Measurements from ENCODE around the gene SMIM36.
A peak's percentile ranks its signal among the peaks of the same experiment; 100 is the strongest.

SMIM36 gene

GRCh38 chr17:55420776-55421178 is 90.5 kb downstream of the SMIM36 start:
- no peak for DNase-seq (ENCODE audit: extremely low read depth, low read depth)
- peak overlapping the region; percentile 83 for H3K4me3 ChIP-seq (replicated peaks; ENCODE audit: low read depth, low read length)
- TF ChIP-seq, protein P1, sequence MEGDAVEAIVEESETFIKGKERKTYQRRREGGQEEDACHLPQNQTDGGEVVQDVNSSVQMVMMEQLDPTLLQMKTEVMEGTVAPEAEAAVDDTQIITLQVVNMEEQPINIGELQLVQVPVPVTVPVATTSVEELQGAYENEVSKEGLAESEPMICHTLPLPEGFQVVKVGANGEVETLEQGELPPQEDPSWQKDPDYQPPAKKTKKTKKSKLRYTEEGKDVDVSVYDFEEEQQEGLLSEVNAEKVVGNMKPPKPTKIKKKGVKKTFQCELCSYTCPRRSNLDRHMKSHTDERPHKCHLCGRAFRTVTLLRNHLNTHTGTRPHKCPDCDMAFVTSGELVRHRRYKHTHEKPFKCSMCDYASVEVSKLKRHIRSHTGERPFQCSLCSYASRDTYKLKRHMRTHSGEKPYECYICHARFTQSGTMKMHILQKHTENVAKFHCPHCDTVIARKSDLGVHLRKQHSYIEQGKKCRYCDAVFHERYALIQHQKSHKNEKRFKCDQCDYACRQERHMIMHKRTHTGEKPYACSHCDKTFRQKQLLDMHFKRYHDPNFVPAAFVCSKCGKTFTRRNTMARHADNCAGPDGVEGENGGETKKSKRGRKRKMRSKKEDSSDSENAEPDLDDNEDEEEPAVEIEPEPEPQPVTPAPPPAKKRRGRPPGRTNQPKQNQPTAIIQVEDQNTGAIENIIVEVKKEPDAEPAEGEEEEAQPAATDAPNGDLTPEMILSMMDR (IDR thresholded peaks at IDR 0.05; ENCODE audit: low read depth, low read length, missing control alignments), result no peak

GRCh38 chr17:55420067-55420775 is 91.0 kb downstream of the SMIM36 start:
- TF ChIP-seq, protein P1 (IDR thresholded peaks at IDR 0.05; ENCODE audit: low read depth, low read length, missing control alignments), result no peak
- peak overlapping the region; percentile 83 for H3K4me3 ChIP-seq (replicated peaks; ENCODE audit: low read depth, low read length)
- no peak for DNase-seq (ENCODE audit: extremely low read depth, low read depth)

- TF ChIP-seq, protein P1 (IDR thresholded peaks at IDR 0.05; ENCODE audit: low read depth, low read length, missing control alignments), result no peak
- DNase-seq (ENCODE audit: extremely low read depth, low read depth), result no peak
- H3K4me3 ChIP-seq (replicated peaks; ENCODE audit: low read depth, low read length), result no peak overlapping the region
Measured at GRCh38 chr17:55418369-55419268, 92.6 kb downstream of the SMIM36 start.

DNA sequence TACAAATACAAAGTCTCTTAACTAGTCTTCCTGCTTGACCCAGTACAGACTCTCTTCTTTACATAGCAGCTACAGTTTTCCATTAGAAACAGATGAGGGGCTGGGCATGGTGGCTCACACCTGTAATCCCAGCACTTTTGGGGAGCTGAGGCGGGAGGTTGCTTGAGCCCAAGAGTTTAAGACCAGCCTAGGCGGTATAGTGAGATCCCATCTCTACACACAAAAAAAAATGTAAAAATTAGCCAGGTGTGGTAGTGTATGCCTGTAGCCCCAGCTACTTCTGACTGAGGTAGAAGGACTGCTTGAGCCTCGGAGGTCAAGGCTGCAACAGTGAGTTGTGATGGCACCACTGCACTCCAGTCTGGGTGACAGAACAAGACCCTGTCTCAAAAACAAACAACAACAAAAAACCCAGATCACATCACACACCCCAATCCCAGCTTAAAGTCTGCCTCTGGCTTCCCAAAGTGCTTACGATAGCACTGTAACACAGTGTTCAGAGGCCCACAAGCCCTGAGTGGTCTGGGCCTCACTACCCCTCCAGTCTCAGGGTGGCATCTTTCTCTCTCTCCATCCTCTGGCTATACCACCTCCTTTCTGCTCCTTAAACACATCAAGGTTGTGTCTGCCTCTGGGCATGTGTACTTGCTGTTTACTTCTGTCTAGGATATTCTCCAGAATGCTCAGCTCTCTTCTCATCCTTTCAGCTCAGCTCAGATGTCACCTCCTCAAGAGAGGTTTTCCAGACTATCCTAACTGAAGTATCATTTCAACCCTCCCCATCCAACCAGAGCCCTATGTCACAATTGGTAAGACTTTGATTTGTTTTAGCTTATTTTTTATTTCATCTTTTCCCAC is 93.6 kb downstream of the SMIM36 start:
- TF ChIP-seq, protein P1 (IDR thresholded peaks at IDR 0.05; ENCODE audit: low read depth, low read length, missing control alignments), result no peak
- no peak for DNase-seq (ENCODE audit: extremely low read depth, low read depth)
- H3K4me3 ChIP-seq (replicated peaks; ENCODE audit: low read depth, low read length), result no peak overlapping the region

DNA sequence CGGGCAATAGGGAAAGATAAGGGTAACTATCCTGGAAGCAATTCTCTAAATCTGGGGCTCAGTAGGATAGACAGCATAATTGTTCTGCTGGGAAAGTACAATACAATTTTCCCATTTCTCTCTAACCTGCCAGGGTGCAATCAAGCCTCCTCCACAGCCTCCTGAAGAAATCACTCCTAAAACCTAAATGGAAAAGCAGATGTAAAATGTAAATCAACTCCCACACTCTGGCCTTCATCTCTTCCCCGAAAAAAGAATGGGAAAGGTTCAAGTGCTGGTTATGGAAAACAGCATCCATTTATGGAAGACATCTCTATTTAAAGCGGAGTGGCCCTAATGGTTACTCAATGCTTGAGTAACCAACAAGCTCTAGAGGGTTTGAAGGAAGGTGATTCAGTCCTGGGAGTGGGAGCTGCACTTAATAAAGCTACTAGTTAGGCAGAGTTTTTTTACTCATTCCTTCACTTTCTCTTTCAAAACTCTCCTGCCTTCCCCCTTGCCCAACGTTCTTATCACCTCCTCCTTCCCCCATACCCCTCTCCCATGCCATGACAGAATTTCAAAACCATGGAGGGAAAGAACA is 94.7 kb downstream of the SMIM36 start:
- TF ChIP-seq, protein P1 (IDR thresholded peaks at IDR 0.05; ENCODE audit: low read depth, low read length, missing control alignments), result no peak
- no peak for DNase-seq (ENCODE audit: extremely low read depth, low read depth)
- H3K4me3 ChIP-seq (replicated peaks; ENCODE audit: low read depth, low read length), result no peak overlapping the region

- no peak overlapping the region for H3K4me3 ChIP-seq (replicated peaks; ENCODE audit: low read depth, low read length)
- no peak for DNase-seq (ENCODE audit: extremely low read depth, low read depth)
- TF ChIP-seq, protein P1 (IDR thresholded peaks at IDR 0.05; ENCODE audit: low read depth, low read length, missing control alignments), result no peak
Measured at GRCh38 chr17:55416000-55416399, 95.3 kb downstream of the SMIM36 start.

Measured in HFF-Myc (cell line).